Skeletal muscle tissue (tissue), 4 donors: Measurements from ENCODE around the gene SELENOM. TPM values are rescaled to one million over a fixed set of nuclear protein-coding genes. Genes with fewer than 3 reads are reported as not detected.

Source experiments
- H3K27ac ChIP-seq: one replicate; pipeline ENCODE4 v1.7.0; 2013; ENCODE audit warnings: mild to moderate bottlenecking, low read depth, low read length, inconsistent platforms
- H3K27me3 ChIP-seq, 3 donors: one replicate each; pipeline ENCODE4 v1.7.0; 2013; ENCODE audit warnings: low read length in 3 of 3; ENCODE audit not compliant: control insufficient read depth in 3 of 3, insufficient read depth in 3 of 3
- H3K36me3 ChIP-seq, 3 donors: one replicate each; pipeline ENCODE4 v1.7.0; 2013; ENCODE audit warnings: low read length in 3 of 3; ENCODE audit not compliant: control insufficient read depth in 3 of 3, insufficient read depth in 3 of 3
- H3K4me1 ChIP-seq, 3 donors: one replicate each; pipeline ENCODE4 v1.7.0; 2013; ENCODE audit warnings: low read length in 3 of 3, mild to moderate bottlenecking in 3 of 3; ENCODE audit not compliant: control insufficient read depth in 3 of 3, insufficient read depth in 3 of 3
- H3K4me3 ChIP-seq, 3 donors: one replicate each; pipeline ENCODE4 v1.7.0; 2013; ENCODE audit warnings: low read length in 3 of 3
- H3K9ac ChIP-seq, 3 donors: one replicate each; pipeline ENCODE4 v1.7.0; 2013; ENCODE audit warnings: low read length in 3 of 3, mild to moderate bottlenecking in 3 of 3, moderate library complexity in 2 of 3, low read depth in 1 of 3
- H3K9me3 ChIP-seq, 3 donors: one replicate each; pipeline ENCODE4 v1.7.0; 2013; ENCODE audit warnings: low read length in 3 of 3; ENCODE audit not compliant: control insufficient read depth in 3 of 3
- total RNA-seq: library from RNA; depleted of rRNA; stranded (reverse); fragments of >200 nt; gene quantifications from one replicate; pipeline ENCODE4 v1.2.3, GENCODE V29; 2014
- donor health status: Osteomylitis.

Gene SELENOM
- total RNA-seq, 1 donor from 2014 or later = 16.2 TPM

- no peak overlapping the region for H3K27ac ChIP-seq
- peaks cover 14 to 33% (median 20%) of the 10 kb centered on the region in 3 donors for H3K27me3 ChIP-seq
- no peaks in the 10 kb centered on the region for H3K9me3 ChIP-seq
- H3K4me1 ChIP-seq = no peaks in the 10 kb centered on the region
- H3K36me3 ChIP-seq = peaks cover 0 to 2% (median 0%) of the 10 kb centered on the region in 3 donors
- H3K9ac ChIP-seq = no peak overlapping the region
- H3K4me3 ChIP-seq = no peak overlapping the region
These were observed 28.3 kb upstream of the SELENOM start for GRCh38 chr22:31135706-31136105.

- H3K9me3 ChIP-seq = no peaks in the 10 kb centered on the region
- H3K36me3 ChIP-seq = peaks cover 0 to 2% (median 0%) of the 10 kb centered on the region in 3 donors
- no peak overlapping the region for H3K4me3 ChIP-seq
- peaks cover 8 to 26% (median 14%) of the 10 kb centered on the region in 3 donors for H3K27me3 ChIP-seq
- no peak overlapping the region for H3K27ac ChIP-seq
- no peaks in the 10 kb centered on the region for H3K4me1 ChIP-seq
- H3K9ac ChIP-seq = no peak overlapping the region
These were observed 27.3 kb upstream of the SELENOM start for GRCh38 chr22:31134688-31135087.

GRCh38 chr22:31133911-31134310 is 26.5 kb upstream of the SELENOM start:
- peaks cover 7 to 19% (median 8%) of the 10 kb centered on the region in 3 donors for H3K27me3 ChIP-seq
- H3K36me3 ChIP-seq = peaks cover 0 to 2% (median 0%) of the 10 kb centered on the region in 3 donors
- H3K4me3 ChIP-seq = no peak overlapping the region
- no peaks in the 10 kb centered on the region for H3K4me1 ChIP-seq
- H3K27ac ChIP-seq = no peak overlapping the region
- H3K9ac ChIP-seq = no peak overlapping the region
- no peaks in the 10 kb centered on the region for H3K9me3 ChIP-seq

GRCh38 chr22:31130873-31131272 is 23.5 kb upstream of the SELENOM start:
- no peak overlapping the region for H3K9ac ChIP-seq
- H3K4me1 ChIP-seq = no peaks in the 10 kb centered on the region

GRCh38 chr22:31128156-31128555 is 20.8 kb upstream of the SELENOM start:
- Histone ChIP-seq H3K9me3 (no peaks in the 10 kb centered on the region), H3K36me3 (peaks cover 0 to 4% (median 0%) of the 10 kb centered on the region in 3 donors), H3K4me1 (peaks cover under 1 to 7% (median 5%) of the 10 kb centered on the region in 3 donors), H3K27ac (no peak overlapping the region), H3K9ac (no peak overlapping the region), H3K4me3 (no peak overlapping the region), H3K27me3 (no peaks in the 10 kb centered on the region)

More at GRCh38 chr22:31130873-31131272, 23.5 kb upstream of the SELENOM start:
- Histone ChIP-seq H3K4me3 (no peak overlapping the region), H3K36me3 (peaks cover 0 to 4% (median 0%) of the 10 kb centered on the region in 3 donors), H3K27me3 (no peaks in the 10 kb centered on the region), H3K27ac (no peak overlapping the region), H3K9me3 (no peaks in the 10 kb centered on the region)

- H3K27me3 ChIP-seq = no peaks in the 10 kb centered on the region
- peaks cover 9 to 16% (median 14%) of the 10 kb centered on the region in 3 donors for H3K4me1 ChIP-seq
- peaks cover 0 to 4% (median 0%) of the 10 kb centered on the region in 3 donors for H3K36me3 ChIP-seq
- H3K9ac ChIP-seq = no peak overlapping the region
- H3K4me3 ChIP-seq = no peak overlapping the region
- no peaks in the 10 kb centered on the region for H3K9me3 ChIP-seq
- H3K27ac ChIP-seq = no peak overlapping the region
These were observed 19.9 kb upstream of the SELENOM start for GRCh38 chr22:31127181-31127772.

GRCh38 chr22:31126869-31127175 is 19.5 kb upstream of the SELENOM start:
- Histone ChIP-seq H3K4me1 (peaks cover 13 to 20% (median 18%) of the 10 kb centered on the region in 3 donors), H3K36me3 (peaks cover 0 to 4% (median 0%) of the 10 kb centered on the region in 3 donors), H3K27me3 (no peaks in the 10 kb centered on the region), H3K4me3 (no peak overlapping the region), H3K9me3 (no peaks in the 10 kb centered on the region), H3K27ac (no peak overlapping the region), H3K9ac (no peak overlapping the region)

- Histone ChIP-seq H3K27ac (no peak overlapping the region), H3K36me3 (peaks cover 0 to 4% (median 0%) of the 10 kb centered on the region in 3 donors), H3K9me3 (no peaks in the 10 kb centered on the region), H3K4me3 (no peak overlapping the region), H3K4me1 (peaks cover 13 to 25% (median 22%) of the 10 kb centered on the region in 3 donors), H3K27me3 (no peaks in the 10 kb centered on the region), H3K9ac (no peak overlapping the region)
These were observed 18.9 kb upstream of the SELENOM start for GRCh38 chr22:31126128-31126868.

- Histone ChIP-seq H3K36me3 (peaks cover 0 to 2% (median 0%) of the 10 kb centered on the region in 3 donors), H3K9ac (no peak overlapping the region), H3K9me3 (no peaks in the 10 kb centered on the region), H3K4me1 (peaks cover 13 to 25% (median 22%) of the 10 kb centered on the region in 3 donors), H3K27me3 (no peaks in the 10 kb centered on the region), H3K27ac (no peak overlapping the region), H3K4me3 (no peak overlapping the region)
These were observed 18.3 kb upstream of the SELENOM start for GRCh38 chr22:31125521-31126117.
